ENCODE measurements around the gene PARP1.

GRCh38 chr1:226311376-226311775 lies 96.5 kb downstream of the PARP1 start:
- no peak for TF ChIP-seq CTCF (IDR thresholded peaks at IDR 0.05)
- no peak for TF ChIP-seq EZH2 (IDR thresholded peaks at IDR 0.05)

Measured in neural progenitor cell (in vitro differentiated cells).